ENCODE measurements around the gene CUL3. TPM values are rescaled to one million over a fixed set of nuclear protein-coding genes. Genes with fewer than 3 reads are reported as not detected.

Gene CUL3
- total RNA-seq, 1 donor from 2014 or later, result 83.6 TPM

DNA sequence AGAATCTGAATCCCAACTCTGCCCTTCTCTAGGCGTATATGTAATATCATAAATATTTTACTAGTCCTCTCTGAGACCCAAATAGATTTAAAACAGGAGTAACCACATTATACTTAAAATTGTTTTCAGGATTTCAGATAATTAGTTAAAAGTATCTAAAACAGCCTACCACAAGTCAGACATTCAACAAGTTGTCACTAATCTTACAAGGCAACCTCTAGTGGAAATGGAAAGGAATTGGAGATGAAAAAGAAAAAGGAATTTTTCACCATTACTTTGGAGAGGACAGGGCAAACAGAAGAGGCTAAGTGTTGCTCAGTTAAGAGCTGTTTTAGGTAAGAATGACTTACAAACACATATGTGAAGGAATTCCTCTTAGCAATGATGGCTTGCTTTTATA lies 11.4 kb downstream of the CUL3 start:
- TF ChIP-seq, protein P1, sequence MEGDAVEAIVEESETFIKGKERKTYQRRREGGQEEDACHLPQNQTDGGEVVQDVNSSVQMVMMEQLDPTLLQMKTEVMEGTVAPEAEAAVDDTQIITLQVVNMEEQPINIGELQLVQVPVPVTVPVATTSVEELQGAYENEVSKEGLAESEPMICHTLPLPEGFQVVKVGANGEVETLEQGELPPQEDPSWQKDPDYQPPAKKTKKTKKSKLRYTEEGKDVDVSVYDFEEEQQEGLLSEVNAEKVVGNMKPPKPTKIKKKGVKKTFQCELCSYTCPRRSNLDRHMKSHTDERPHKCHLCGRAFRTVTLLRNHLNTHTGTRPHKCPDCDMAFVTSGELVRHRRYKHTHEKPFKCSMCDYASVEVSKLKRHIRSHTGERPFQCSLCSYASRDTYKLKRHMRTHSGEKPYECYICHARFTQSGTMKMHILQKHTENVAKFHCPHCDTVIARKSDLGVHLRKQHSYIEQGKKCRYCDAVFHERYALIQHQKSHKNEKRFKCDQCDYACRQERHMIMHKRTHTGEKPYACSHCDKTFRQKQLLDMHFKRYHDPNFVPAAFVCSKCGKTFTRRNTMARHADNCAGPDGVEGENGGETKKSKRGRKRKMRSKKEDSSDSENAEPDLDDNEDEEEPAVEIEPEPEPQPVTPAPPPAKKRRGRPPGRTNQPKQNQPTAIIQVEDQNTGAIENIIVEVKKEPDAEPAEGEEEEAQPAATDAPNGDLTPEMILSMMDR (IDR thresholded peaks at IDR 0.05), result no peak
- DNase-seq (ENCODE audit: extremely low spot score, unreplicated experiment), result no peak
- no peak overlapping the region for H3K4me3 Mint-ChIP-seq (ENCODE audit: unreplicated experiment)
- H3K27me3 Mint-ChIP-seq (ENCODE audit: unreplicated experiment), result no peaks in the 10 kb centered on the region
- H3K36me3 Mint-ChIP-seq (ENCODE audit: unreplicated experiment), result no peaks in the 10 kb centered on the region
- peaks cover 65% of the 10 kb centered on the region for H3K4me1 Mint-ChIP-seq (ENCODE audit: unreplicated experiment)
- H3K9me3 Mint-ChIP-seq (ENCODE audit: unreplicated experiment), result no peaks in the 10 kb centered on the region
- no peak overlapping the region for H3K27ac Mint-ChIP-seq (ENCODE audit: unreplicated experiment)

DNA sequence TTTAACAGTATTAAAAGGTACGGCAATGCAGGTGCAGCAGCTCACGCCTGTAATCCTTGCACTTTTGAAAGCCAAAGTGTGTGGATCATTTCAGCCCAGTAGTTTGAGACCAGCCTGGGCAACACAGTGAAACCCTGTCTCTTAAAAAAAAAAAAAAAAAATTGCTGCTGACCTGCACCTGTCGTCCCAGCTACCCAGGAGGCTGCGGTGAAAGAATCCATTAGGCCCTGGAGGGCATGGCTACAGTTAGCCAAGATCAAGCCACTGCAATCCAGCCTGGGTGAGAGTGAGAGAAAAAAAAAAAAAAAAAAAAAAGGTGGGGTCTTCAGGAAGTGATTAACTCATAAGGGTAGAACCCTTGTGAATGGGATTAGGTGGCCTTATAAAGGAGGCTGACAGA lies 12.8 kb downstream of the CUL3 start:
- DNase-seq (ENCODE audit: extremely low spot score, unreplicated experiment), result no peak
- Mint-ChIP-seq H3K4me1 (ENCODE audit: unreplicated experiment) (peaks cover 70% of the 10 kb centered on the region), H3K9me3 (ENCODE audit: unreplicated experiment) (no peaks in the 10 kb centered on the region), H3K4me3 (ENCODE audit: unreplicated experiment) (no peak overlapping the region), H3K27me3 (ENCODE audit: unreplicated experiment) (no peaks in the 10 kb centered on the region), H3K27ac (ENCODE audit: unreplicated experiment) (no peak overlapping the region), H3K36me3 (ENCODE audit: unreplicated experiment) (peaks cover 4% of the 10 kb centered on the region)
- TF ChIP-seq, protein P1 (IDR thresholded peaks at IDR 0.05), result no peak

DNA sequence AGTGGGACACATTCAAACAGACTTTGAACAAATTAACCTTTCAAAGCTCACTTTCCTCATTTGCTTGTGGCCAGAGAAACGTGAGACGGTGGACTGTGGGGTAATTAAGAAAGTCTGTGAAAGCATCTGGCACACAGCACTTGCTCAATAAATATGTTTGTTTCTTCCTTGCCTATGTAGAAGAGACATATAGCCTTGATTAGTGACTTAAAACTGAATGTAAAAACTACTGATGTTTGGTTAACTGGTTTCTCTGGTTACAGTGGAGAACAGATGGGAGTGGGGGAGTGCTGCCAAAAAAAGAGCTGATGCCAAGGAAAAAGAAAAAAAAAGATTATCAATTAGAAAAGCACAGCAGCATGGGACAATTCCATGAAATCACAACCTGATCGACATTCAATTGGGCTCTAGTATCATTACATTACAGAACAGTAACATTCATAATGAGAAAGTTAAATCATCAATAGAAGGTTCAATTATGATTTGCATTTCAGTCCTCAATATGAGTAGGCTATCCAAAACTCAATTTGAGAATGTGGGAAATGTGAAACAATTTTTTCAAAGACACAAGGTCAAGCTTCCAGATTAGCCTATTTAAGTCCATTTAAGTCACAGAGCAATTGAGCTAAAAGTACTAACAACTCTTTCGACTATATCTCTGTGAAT lies 14.7 kb downstream of the CUL3 start:
- Mint-ChIP-seq H3K4me1 (ENCODE audit: unreplicated experiment) (peaks cover 63% of the 10 kb centered on the region), H3K4me3 (ENCODE audit: unreplicated experiment) (no peak overlapping the region)
- DNase-seq (ENCODE audit: extremely low spot score, unreplicated experiment), result no peak

DNA sequence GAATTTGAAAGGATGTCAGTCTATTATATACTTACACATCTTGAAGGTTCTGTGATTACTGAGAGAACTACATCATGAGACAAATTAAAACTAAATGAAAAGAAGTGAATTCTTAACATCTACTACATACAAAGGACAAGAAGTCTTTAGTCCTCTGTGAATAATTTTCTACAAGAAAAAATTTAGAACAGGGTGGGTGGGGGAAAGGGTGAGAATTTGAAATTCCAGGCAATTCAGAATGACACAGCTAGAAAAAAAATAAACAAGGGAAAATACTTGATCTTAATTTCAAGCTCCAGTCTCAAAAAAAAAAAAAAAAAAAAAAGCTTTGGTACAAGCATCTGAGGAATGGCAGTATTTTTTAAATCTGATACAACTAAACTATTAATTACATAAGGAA lies 15.5 kb downstream of the CUL3 start:
- Mint-ChIP-seq H3K36me3 (ENCODE audit: unreplicated experiment) (peaks cover 12% of the 10 kb centered on the region), H3K4me1 (ENCODE audit: unreplicated experiment) (peaks cover 58% of the 10 kb centered on the region), H3K4me3 (ENCODE audit: unreplicated experiment) (no peak overlapping the region), H3K27me3 (ENCODE audit: unreplicated experiment) (no peaks in the 10 kb centered on the region), H3K27ac (ENCODE audit: unreplicated experiment) (peak overlapping the region; percentile 76), H3K9me3 (ENCODE audit: unreplicated experiment) (no peaks in the 10 kb centered on the region)
- DNase-seq (ENCODE audit: extremely low spot score, unreplicated experiment), result no peak
- TF ChIP-seq, protein P1 (IDR thresholded peaks at IDR 0.05), result no peak

More for the DNA sequence above, 14.7 kb downstream of the CUL3 start:
- no peaks in the 10 kb centered on the region for H3K27me3 Mint-ChIP-seq (ENCODE audit: unreplicated experiment)
- peak overlapping the region; percentile 76 for H3K27ac Mint-ChIP-seq (ENCODE audit: unreplicated experiment)
- peaks cover 12% of the 10 kb centered on the region for H3K36me3 Mint-ChIP-seq (ENCODE audit: unreplicated experiment)
- TF ChIP-seq, protein P1 (IDR thresholded peaks at IDR 0.05), result no peak
- H3K9me3 Mint-ChIP-seq (ENCODE audit: unreplicated experiment), result no peaks in the 10 kb centered on the region

DNA sequence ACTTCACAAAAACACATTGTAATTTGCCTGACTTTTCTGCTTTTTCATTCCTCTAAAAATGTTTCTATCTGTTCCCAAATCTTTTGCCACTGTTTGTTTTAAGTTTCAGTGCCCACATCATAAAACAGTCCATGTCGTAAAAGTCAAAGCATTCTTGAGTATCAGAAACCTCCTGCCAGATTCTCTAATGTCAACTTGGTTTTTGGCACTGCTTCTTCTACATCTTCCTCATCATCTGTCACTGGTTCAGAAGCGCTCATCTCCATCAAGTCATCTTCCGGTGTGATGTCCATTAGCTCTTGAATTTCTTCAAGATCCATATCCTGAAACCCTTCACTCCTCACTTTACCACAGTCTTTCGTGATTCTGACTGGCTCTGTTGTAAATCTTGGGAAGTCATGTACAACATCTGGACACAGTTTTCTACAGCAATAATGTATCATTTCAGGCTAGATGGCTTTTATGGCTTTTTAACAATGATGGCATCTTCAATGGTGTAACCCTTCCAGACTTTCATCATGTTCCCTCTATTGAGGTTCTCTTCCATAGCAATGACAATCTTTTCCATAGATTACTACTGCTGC lies 19.6 kb downstream of the CUL3 start:
- Mint-ChIP-seq H3K4me3 (ENCODE audit: unreplicated experiment) (no peak overlapping the region), H3K4me1 (ENCODE audit: unreplicated experiment) (peaks cover 46% of the 10 kb centered on the region), H3K27me3 (ENCODE audit: unreplicated experiment) (no peaks in the 10 kb centered on the region), H3K9me3 (ENCODE audit: unreplicated experiment) (no peaks in the 10 kb centered on the region), H3K36me3 (ENCODE audit: unreplicated experiment) (peaks cover 12% of the 10 kb centered on the region), H3K27ac (ENCODE audit: unreplicated experiment) (no peak overlapping the region)
- no peak for DNase-seq (ENCODE audit: extremely low spot score, unreplicated experiment)
- TF ChIP-seq, protein P1 (IDR thresholded peaks at IDR 0.05), result no peak

All from osteocyte (in vitro differentiated cells).